ENCODE data around the gene ESD. TPM values are rescaled to one million over a fixed set of nuclear protein-coding genes. Genes with fewer than 3 reads are reported as not detected.

ESD gene
- total RNA-seq, 6 donors from 2014 or later, result 29.3 to 103 (median 82.1) TPM

- Histone ChIP-seq H3K4me3 (no peak overlapping the region), H3K27me3 (no peaks in the 10 kb centered on the region), H3K9me3 (no peaks in the 10 kb centered on the region), H3K27ac (no peak overlapping the region), H3K4me1 (peaks cover 0 to 7% (median 3%) of the 10 kb centered on the region in 4 donors), H3K36me3 (peaks cover 0 to 63% (median 8%) of the 10 kb centered on the region in 4 donors)
- ATAC-seq (ENCODE audit: low FRiP score in 2 of 2) (no peak), DNase-seq (no peak)
- WGBS, 2 donors, result 76 to 80% methylated on average over 3 to 4 of the region's 4 CpGs
- TF ChIP-seq POLR2AphosphoS5 (IDR thresholded peaks at IDR 0.05) (no peak), CTCF (IDR thresholded peaks at IDR 0.05) (no peak), EP300 (IDR thresholded peaks at IDR 0.05) (no peak), POLR2A (IDR thresholded peaks at IDR 0.05) (no peak)
Observed at GRCh38 chr13:46748300-46748699, 48.7 kb downstream of the ESD start.

GRCh38 chr13:46747031-46747820 lies 49.7 kb downstream of the ESD start:
- H3K27ac ChIP-seq, result no peak overlapping the region
- peaks cover 0 to 65% (median 9%) of the 10 kb centered on the region in 4 donors for H3K36me3 ChIP-seq
- H3K4me1 ChIP-seq, result peaks cover 0 to 7% (median under 1%) of the 10 kb centered on the region in 4 donors
- DNase-seq (no peak), ATAC-seq (ENCODE audit: low FRiP score in 2 of 2) (no peak)
- H3K4me3 ChIP-seq, result no peak overlapping the region
- no peaks in the 10 kb centered on the region for H3K9me3 ChIP-seq
- WGBS, 2 donors, result 93 to 95% methylated on average over 8 of the region's 8 CpGs
- no peaks in the 10 kb centered on the region for H3K27me3 ChIP-seq
- no peak for TF ChIP-seq POLR2AphosphoS5 (IDR thresholded peaks at IDR 0.05)
- no peak for TF ChIP-seq CTCF (IDR thresholded peaks at IDR 0.05)
- TF ChIP-seq EP300 (IDR thresholded peaks at IDR 0.05), result no peak
- TF ChIP-seq POLR2A (IDR thresholded peaks at IDR 0.05), result no peak

GRCh38 chr13:46745706-46746105 lies 51.3 kb downstream of the ESD start:
- peaks cover 0 to 68% (median 14%) of the 10 kb centered on the region in 4 donors for H3K36me3 ChIP-seq

GRCh38 chr13:46745062-46745461 lies 51.9 kb downstream of the ESD start:
- Histone ChIP-seq H3K4me1 (no peaks in the 10 kb centered on the region), H3K4me3 (no peak overlapping the region), H3K36me3 (peaks cover 0 to 67% (median 10%) of the 10 kb centered on the region in 4 donors), H3K27me3 (no peaks in the 10 kb centered on the region), H3K9me3 (no peaks in the 10 kb centered on the region), H3K27ac (no peak overlapping the region)
- no peak for TF ChIP-seq POLR2A (IDR thresholded peaks at IDR 0.05)
- no peak for TF ChIP-seq EP300 (IDR thresholded peaks at IDR 0.05)
- TF ChIP-seq POLR2AphosphoS5 (IDR thresholded peaks at IDR 0.05), result no peak
- no peak for TF ChIP-seq CTCF (IDR thresholded peaks at IDR 0.05)
- DNase-seq (no peak), ATAC-seq (ENCODE audit: low FRiP score in 2 of 2) (no peak)
- 98 to 100% methylated on average over 4 of the region's 4 CpGs for WGBS, 2 donors

More at GRCh38 chr13:46745706-46746105, 51.3 kb downstream of the ESD start:
- H3K9me3 ChIP-seq, result no peaks in the 10 kb centered on the region
- TF ChIP-seq CTCF (IDR thresholded peaks at IDR 0.05) (no peak), EP300 (IDR thresholded peaks at IDR 0.05) (no peak), POLR2A (IDR thresholded peaks at IDR 0.05) (no peak), POLR2AphosphoS5 (IDR thresholded peaks at IDR 0.05) (no peak)
- no peak for DNase-seq
- ATAC-seq (ENCODE audit: low FRiP score in 2 of 2), result no peak
- no peak overlapping the region for H3K27ac ChIP-seq
- no peak overlapping the region for H3K4me3 ChIP-seq
- no peaks in the 10 kb centered on the region for H3K27me3 ChIP-seq
- 82 to 94% methylated on average over 2 to 4 of the region's 4 CpGs for WGBS, 2 donors
- no peaks in the 10 kb centered on the region for H3K4me1 ChIP-seq
